OCI-LY7 (cell line): ENCODE data around the gene ADGRD1. TPM values are rescaled to one million over a fixed set of nuclear protein-coding genes. Genes with fewer than 3 reads are reported as not detected.

Experiments used
- BruUV-seq: library from RNA; stranded (reverse); fragments of 400-500 nt; replicated peaks from 2 replicates; lab custom pipeline; 2021; lab: Mats Ljungman, UMichigan
- CTCF ChIA-PET: fragments of 300-600 bp; sonication (Branson Sonifier 250); formaldehyde crosslinking; loops from one replicate; lab custom pipeline; 2022; ENCODE audit warnings: antibody characterized with exemption; ENCODE audit not compliant: unreplicated experiment; lab: Charles Lee
- POLR2A ChIA-PET: fragments of 300-600 bp; sonication (Branson Sonifier 250); formaldehyde crosslinking; loops from one replicate; lab custom pipeline; 2022; ENCODE audit warnings: antibody characterized with exemption; lab: Charles Lee
- DNase-seq: peaks from one replicate; pipeline ENCODE4 v3.0.0-alpha.2; 2015; ENCODE audit warnings: low spot score
- H2AFZ ChIP-seq: fragments of 200-600 bp; sonication (generic), shearing (Covaris generic); 2 replicates; pipeline ENCODE4 v1.6.1; 2014; ENCODE audit warnings: mild to moderate bottlenecking, antibody characterized with exemption, low read length, moderate library complexity
- H3K27ac ChIP-seq: fragments of 200-600 bp; sonication (generic); 2 replicates; pipeline ENCODE4 v1.5.1; 2014; ENCODE audit warnings: mixed run types, low read depth, mild to moderate bottlenecking, moderate library complexity, low read length, inconsistent platforms; ENCODE audit not compliant: poor library complexity, severe bottlenecking
- H3K36me3 ChIP-seq: fragments of 200-600 bp; sonication (generic); 2 replicates; pipeline ENCODE4 v1.6.1; 2014; ENCODE audit warnings: mild to moderate bottlenecking, antibody characterized with exemption, low read length, moderate library complexity, mixed read lengths; ENCODE audit not compliant: insufficient read depth
- H3K4me1 ChIP-seq: fragments of 200-600 bp; sonication (generic); 2 replicates; pipeline ENCODE4 v1.5.1; 2014; ENCODE audit warnings: mild to moderate bottlenecking, low read length; ENCODE audit not compliant: insufficient read depth, poor library complexity, severe bottlenecking
- H3K4me2 ChIP-seq: fragments of 200-600 bp; sonication (generic); 2 replicates; pipeline ENCODE4 v1.6.1; 2014; ENCODE audit warnings: mild to moderate bottlenecking, low read length
- H3K4me3 ChIP-seq: fragments of 200-600 bp; sonication (generic); 2 replicates; pipeline ENCODE4 v1.5.1; 2014; ENCODE audit warnings: mild to moderate bottlenecking, low read depth, low read length; ENCODE audit not compliant: poor library complexity, severe bottlenecking
- H3K79me2 ChIP-seq: fragments of 200-600 bp; sonication (generic); 2 replicates; pipeline ENCODE4 v1.6.1; 2016; ENCODE audit warnings: low read depth, mild to moderate bottlenecking, low read length, moderate library complexity, mixed read lengths; ENCODE audit not compliant: insufficient read depth
- H3K9me2 ChIP-seq: fragments of 200-600 bp; sonication (generic); 2 replicates; pipeline ENCODE4 v1.6.1; 2016; ENCODE audit warnings: mild to moderate bottlenecking, low read length, mixed read lengths; ENCODE audit not compliant: insufficient read depth
- H3K9me3 ChIP-seq: fragments of 200-600 bp; sonication (generic); 2 replicates; pipeline ENCODE4 v1.6.1; 2014; ENCODE audit warnings: mild to moderate bottlenecking, mixed run types, low read length, mixed read lengths
- H4K20me1 ChIP-seq: fragments of 200-600 bp; sonication (generic); 2 replicates; pipeline ENCODE4 v1.6.1; 2014; ENCODE audit warnings: mild to moderate bottlenecking, antibody characterized with exemption, low read length, moderate library complexity, mixed read lengths; ENCODE audit not compliant: insufficient read depth
- EZH2phosphoT487 ChIP-seq: fragments of 200-600 bp; sonication (generic); IDR thresholded peaks from 2 replicates; pipeline ENCODE4 v1.6.1; 2018; ENCODE audit warnings: low read depth, borderline replicate concordance, mild to moderate bottlenecking, mixed run types, antibody characterized with exemption, low read length, moderate library complexity, mixed read lengths
- intact Hi-C: fragments of 100-400 bp; cut with micrococcal nuclease; formaldehyde crosslinking; loops from one replicate; pipeline ENCODE4 v1.10.0; 2022; ENCODE audit not compliant: unreplicated experiment
- total RNA-seq, 2 experiments: library from RNA; depleted of rRNA in 1 of 2; stranded (reverse); fragments of >200 nt in 1 of 2; shearing (Covaris generic) in 1 of 2; gene quantifications; 2 replicates each; pipeline ENCODE4 v1.2.3, GENCODE V29; 2014 to 2022
- TF ChIP-seq, protein P1 (sequence below): fragments of 200-600 bp; sonication (generic); conservative IDR thresholded peaks from 2 replicates; pipeline ENCODE4 v1.5.1; 2014; ENCODE audit warnings: mild to moderate bottlenecking, antibody characterized with exemption, low read length, moderate library complexity, mixed read lengths

The ADGRD1 gene
- total RNA-seq, 2 experiments from 2014 or later = 1.0 to 1.7 TPM

DNA sequence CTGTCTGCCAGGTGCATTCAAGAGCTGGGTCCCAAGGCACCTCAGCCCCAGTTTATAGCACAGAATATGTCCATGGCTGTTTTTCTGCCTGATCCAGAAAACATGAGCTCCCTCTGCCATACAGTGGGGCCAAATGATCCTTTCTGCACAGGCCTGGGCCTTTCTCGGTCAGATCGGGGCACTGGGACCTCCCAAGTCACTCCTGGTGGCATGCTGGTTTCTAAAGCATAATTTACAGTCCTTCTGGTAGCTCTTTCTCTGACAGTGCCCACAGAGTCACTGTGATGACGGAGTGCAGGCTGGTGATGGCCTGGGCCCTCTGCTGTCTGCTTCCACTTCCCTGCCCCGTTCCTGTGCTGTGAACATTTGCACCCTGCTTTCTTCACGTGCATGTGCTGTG is 99.2 kb downstream of the ADGRD1 start:
- ChIA-PET CTCF (no interaction called here), POLR2A (interaction anchor here (1.0 kb wide), 1 partner anchor 34 kb away, joined by 3 read pairs; no protein-coding TSS in a partner anchor)
- H3K9me3 ChIP-seq = no peaks in the 10 kb centered on the region
- peaks cover 3% of the 10 kb centered on the region for H3K4me1 ChIP-seq
- no peak overlapping the region for H3K27ac ChIP-seq
- no peak overlapping the region for H2AFZ ChIP-seq
- no peaks in the 10 kb centered on the region for H3K9me2 ChIP-seq
- no peak for DNase-seq
- intact Hi-C loops = no loop called here
- TF ChIP-seq, protein P1, sequence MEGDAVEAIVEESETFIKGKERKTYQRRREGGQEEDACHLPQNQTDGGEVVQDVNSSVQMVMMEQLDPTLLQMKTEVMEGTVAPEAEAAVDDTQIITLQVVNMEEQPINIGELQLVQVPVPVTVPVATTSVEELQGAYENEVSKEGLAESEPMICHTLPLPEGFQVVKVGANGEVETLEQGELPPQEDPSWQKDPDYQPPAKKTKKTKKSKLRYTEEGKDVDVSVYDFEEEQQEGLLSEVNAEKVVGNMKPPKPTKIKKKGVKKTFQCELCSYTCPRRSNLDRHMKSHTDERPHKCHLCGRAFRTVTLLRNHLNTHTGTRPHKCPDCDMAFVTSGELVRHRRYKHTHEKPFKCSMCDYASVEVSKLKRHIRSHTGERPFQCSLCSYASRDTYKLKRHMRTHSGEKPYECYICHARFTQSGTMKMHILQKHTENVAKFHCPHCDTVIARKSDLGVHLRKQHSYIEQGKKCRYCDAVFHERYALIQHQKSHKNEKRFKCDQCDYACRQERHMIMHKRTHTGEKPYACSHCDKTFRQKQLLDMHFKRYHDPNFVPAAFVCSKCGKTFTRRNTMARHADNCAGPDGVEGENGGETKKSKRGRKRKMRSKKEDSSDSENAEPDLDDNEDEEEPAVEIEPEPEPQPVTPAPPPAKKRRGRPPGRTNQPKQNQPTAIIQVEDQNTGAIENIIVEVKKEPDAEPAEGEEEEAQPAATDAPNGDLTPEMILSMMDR = no peak
- no peak for TF ChIP-seq EZH2phosphoT487
- BruUV-seq = no TSS peak
- no peaks in the 10 kb centered on the region for H3K79me2 ChIP-seq
- no peaks in the 10 kb centered on the region for H4K20me1 ChIP-seq
- H3K4me2 ChIP-seq = no peak overlapping the region
- no peak overlapping the region for H3K4me3 ChIP-seq
- H3K36me3 ChIP-seq = no peaks in the 10 kb centered on the region

- BruUV-seq = no TSS peak
- no peaks in the 10 kb centered on the region for H3K4me1 ChIP-seq
- TF ChIP-seq, protein P1 = no peak
- TF ChIP-seq EZH2phosphoT487 = no peak
- no peaks in the 10 kb centered on the region for H3K36me3 ChIP-seq
- no peak overlapping the region for H3K4me2 ChIP-seq
- ChIA-PET POLR2A (no interaction called here), CTCF (no interaction called here)
- DNase-seq = no peak
- no peaks in the 10 kb centered on the region for H3K9me3 ChIP-seq
- H3K27ac ChIP-seq = no peak overlapping the region
- H3K4me3 ChIP-seq = no peak overlapping the region
- no peaks in the 10 kb centered on the region for H3K9me2 ChIP-seq
- H2AFZ ChIP-seq = no peak overlapping the region
- no peaks in the 10 kb centered on the region for H4K20me1 ChIP-seq
- intact Hi-C loops = no loop called here
- H3K79me2 ChIP-seq = no peaks in the 10 kb centered on the region
These were observed 99.9 kb downstream of the ADGRD1 start for GRCh38 chr12:131053567-131053966.

GRCh38 chr12:131054345-131055092 is 100.8 kb downstream of the ADGRD1 start:
- Histone ChIP-seq H3K36me3 (no peaks in the 10 kb centered on the region), H3K79me2 (no peaks in the 10 kb centered on the region), H2AFZ (no peak overlapping the region), H3K4me2 (no peak overlapping the region), H3K4me3 (no peak overlapping the region), H3K9me2 (no peaks in the 10 kb centered on the region), H4K20me1 (no peaks in the 10 kb centered on the region), H3K27ac (no peak overlapping the region), H3K9me3 (no peaks in the 10 kb centered on the region), H3K4me1 (no peaks in the 10 kb centered on the region)
- intact Hi-C loops = no loop called here
- no TSS peak for BruUV-seq
- TF ChIP-seq, protein P1 = no peak
- no peak for TF ChIP-seq EZH2phosphoT487
- POLR2A ChIA-PET = no interaction called here
- CTCF ChIA-PET = no interaction called here
- no peak for DNase-seq
